ENCODE results near the gene TMEM273.

Gene TMEM273

DNA sequence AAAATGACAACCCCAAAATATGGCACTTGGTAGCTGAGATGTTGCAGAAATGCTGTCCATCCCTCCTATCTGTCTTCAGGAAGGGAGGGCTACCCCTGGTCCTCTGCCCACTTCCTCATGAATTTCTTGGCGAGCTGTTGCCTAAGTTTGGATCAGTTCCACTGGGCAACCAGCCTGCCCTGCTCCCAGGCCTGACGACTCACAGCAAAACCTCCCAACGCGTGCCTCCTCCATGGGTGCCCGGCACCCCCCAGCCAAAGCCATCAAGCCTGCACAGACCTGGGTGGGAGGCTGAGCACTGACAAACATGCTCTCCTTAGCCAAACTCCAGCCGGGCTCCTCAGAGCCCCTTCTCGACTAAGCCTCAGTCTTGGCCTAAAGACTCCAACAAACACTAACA is 81.7 kb downstream of the TMEM273 start:
- Histone ChIP-seq H3K27me3 (ENCODE audit: control insufficient read depth in 5 of 5, insufficient read depth in 4 of 5, low read length in 5 of 5) (no peaks in the 10 kb centered on the region), H3K9me3 (ENCODE audit: control insufficient read depth in 5 of 5, low read length in 5 of 5) (no peaks in the 10 kb centered on the region), H3K4me3 (ENCODE audit: low read depth in 1 of 5, low read length in 5 of 5) (no peak overlapping the region), H3K27ac (ENCODE audit: low read depth, low read length) (no peak overlapping the region), H3K9ac (ENCODE audit: low read length in 5 of 5) (no peak overlapping the region), H3K4me1 (ENCODE audit: control insufficient read depth in 5 of 5, insufficient read depth in 5 of 5, low read length in 5 of 5) (peaks cover 12 to 48% (median 41%) of the 10 kb centered on the region in 5 donors), H3K36me3 (ENCODE audit: control insufficient read depth in 5 of 5, insufficient read depth in 5 of 5, low read length in 5 of 5) (peaks cover 0 to 9% (median 3%) of the 10 kb centered on the region in 5 donors)

DNA sequence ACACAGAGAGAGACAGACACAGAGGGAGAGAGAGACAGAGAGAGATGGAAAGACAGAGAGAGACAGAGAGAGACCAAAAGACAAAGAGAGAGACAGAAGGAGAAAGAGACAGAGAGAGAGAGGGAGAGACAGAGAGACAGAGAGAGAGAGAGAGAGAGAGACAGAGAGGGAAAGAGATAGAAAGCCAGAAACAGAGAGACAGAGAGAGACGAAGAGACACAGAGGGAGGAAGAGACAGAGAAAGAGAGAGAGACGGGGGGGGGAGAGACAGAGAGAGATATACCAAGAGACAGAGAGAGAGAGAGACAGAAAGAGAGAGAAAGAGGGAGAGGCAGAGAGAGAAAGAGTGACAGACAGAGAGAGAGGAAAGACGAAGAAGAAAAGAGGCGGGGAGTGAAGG is 83.1 kb downstream of the TMEM273 start:
- H3K36me3 ChIP-seq (ENCODE audit: control insufficient read depth in 5 of 5, insufficient read depth in 5 of 5, low read length in 5 of 5) = peaks cover 0 to 9% (median 3%) of the 10 kb centered on the region in 5 donors
- H3K9ac ChIP-seq (ENCODE audit: low read length in 5 of 5) = no peak overlapping the region
- no peaks in the 10 kb centered on the region for H3K9me3 ChIP-seq (ENCODE audit: control insufficient read depth in 5 of 5, low read length in 5 of 5)
- H3K27me3 ChIP-seq (ENCODE audit: control insufficient read depth in 5 of 5, insufficient read depth in 4 of 5, low read length in 5 of 5) = no peaks in the 10 kb centered on the region
- peaks cover 7 to 38% (median 28%) of the 10 kb centered on the region in 5 donors for H3K4me1 ChIP-seq (ENCODE audit: control insufficient read depth in 5 of 5, insufficient read depth in 5 of 5, low read length in 5 of 5)
- no peak overlapping the region for H3K4me3 ChIP-seq (ENCODE audit: low read depth in 1 of 5, low read length in 5 of 5)
- H3K27ac ChIP-seq (ENCODE audit: low read depth, low read length) = no peak overlapping the region
